Endothelial cell (in vitro differentiated cells): ENCODE results near the gene JDP2. TPM values are rescaled to one million over a fixed set of nuclear protein-coding genes. Genes with fewer than 3 reads are reported as not detected.

Experiments
- DNase-seq: peaks from one replicate; pipeline ENCODE4 v3.0.0; 2021; ENCODE audit warnings: low spot score
- H3K27ac Mint-ChIP-seq: one replicate; pipeline ENCODE4 v1.8.0; 2021; ENCODE audit warnings: mixed read lengths, inconsistent platforms; ENCODE audit not compliant: unreplicated experiment
- H3K27me3 Mint-ChIP-seq: one replicate; pipeline ENCODE4 v1.8.0; 2021; ENCODE audit warnings: mild to moderate bottlenecking, moderate library complexity, mixed read lengths, inconsistent platforms; ENCODE audit not compliant: unreplicated experiment
- H3K36me3 Mint-ChIP-seq: one replicate; pipeline ENCODE4 v1.8.0; 2021; ENCODE audit warnings: mild to moderate bottlenecking, low read depth, mixed read lengths, inconsistent platforms; ENCODE audit not compliant: unreplicated experiment
- H3K4me1 Mint-ChIP-seq: one replicate; pipeline ENCODE4 v1.8.0; 2021; ENCODE audit warnings: mild to moderate bottlenecking, mixed read lengths, inconsistent platforms; ENCODE audit not compliant: unreplicated experiment
- H3K4me3 Mint-ChIP-seq: one replicate; pipeline ENCODE4 v1.8.0; 2021; ENCODE audit warnings: mild to moderate bottlenecking, mixed read lengths, inconsistent platforms; ENCODE audit not compliant: unreplicated experiment
- H3K9me3 Mint-ChIP-seq: one replicate; pipeline ENCODE4 v1.8.0; 2021; ENCODE audit warnings: mixed read lengths, inconsistent platforms; ENCODE audit not compliant: unreplicated experiment
- total RNA-seq: library from RNA; stranded (reverse); fragmentation: NEBNext Ultra II Directional; extraction: Animal tissue kit (Norgen Biotek cat#: 25700); gene quantifications from one replicate; pipeline ENCODE4 v1.2.1, GENCODE V29; 2021; ENCODE audit not compliant: unreplicated experiment
- TF ChIP-seq, protein P1 (sequence below): fragments of 200-600 bp; sonication (generic); IDR thresholded peaks from one replicate; pipeline ENCODE4 v1.5.0; 2021; ENCODE audit warnings: antibody characterized with exemption; ENCODE audit not compliant: unreplicated experiment

JDP2 gene
- total RNA-seq, 1 donor from 2014 or later = 5.1 TPM

DNA sequence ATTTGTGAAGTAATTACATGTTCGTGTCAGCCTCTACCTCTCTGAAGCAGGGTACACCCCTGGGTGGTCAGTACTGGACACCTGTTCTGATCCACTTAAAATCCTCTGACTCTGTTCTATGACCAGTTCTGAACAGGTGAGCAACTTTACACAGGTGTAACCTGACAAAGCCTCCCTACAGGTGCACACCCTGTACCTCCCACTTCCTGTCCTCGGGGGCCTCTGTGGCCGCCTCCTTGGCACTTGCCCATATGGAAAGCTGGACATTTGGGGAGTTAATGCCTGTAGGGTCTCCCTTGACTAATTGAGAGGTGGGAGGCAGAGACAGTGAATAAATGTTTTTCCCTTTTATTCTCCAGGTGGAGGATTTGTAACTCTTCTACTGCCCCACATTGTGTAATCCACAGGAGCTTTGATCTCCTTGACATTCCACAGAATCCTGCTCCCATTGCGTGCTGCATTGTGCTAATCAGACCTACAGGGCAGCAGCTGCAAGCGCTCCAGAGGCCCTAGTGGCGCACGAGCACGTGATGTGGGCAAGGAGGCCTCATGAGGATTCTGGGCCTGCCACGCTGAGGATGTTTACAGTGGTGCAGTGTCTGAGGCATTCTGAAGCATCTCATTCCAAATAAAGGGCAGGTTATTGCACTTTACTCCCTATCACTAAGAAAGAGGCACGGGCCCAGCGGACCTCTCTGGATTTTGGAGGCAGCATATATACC lies 48.6 kb downstream of the JDP2 start:
- TF ChIP-seq, protein P1, sequence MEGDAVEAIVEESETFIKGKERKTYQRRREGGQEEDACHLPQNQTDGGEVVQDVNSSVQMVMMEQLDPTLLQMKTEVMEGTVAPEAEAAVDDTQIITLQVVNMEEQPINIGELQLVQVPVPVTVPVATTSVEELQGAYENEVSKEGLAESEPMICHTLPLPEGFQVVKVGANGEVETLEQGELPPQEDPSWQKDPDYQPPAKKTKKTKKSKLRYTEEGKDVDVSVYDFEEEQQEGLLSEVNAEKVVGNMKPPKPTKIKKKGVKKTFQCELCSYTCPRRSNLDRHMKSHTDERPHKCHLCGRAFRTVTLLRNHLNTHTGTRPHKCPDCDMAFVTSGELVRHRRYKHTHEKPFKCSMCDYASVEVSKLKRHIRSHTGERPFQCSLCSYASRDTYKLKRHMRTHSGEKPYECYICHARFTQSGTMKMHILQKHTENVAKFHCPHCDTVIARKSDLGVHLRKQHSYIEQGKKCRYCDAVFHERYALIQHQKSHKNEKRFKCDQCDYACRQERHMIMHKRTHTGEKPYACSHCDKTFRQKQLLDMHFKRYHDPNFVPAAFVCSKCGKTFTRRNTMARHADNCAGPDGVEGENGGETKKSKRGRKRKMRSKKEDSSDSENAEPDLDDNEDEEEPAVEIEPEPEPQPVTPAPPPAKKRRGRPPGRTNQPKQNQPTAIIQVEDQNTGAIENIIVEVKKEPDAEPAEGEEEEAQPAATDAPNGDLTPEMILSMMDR = no peak
- no peak for DNase-seq
- H3K36me3 Mint-ChIP-seq = no peaks in the 10 kb centered on the region
- no peak overlapping the region for H3K4me3 Mint-ChIP-seq
- H3K9me3 Mint-ChIP-seq = no peaks in the 10 kb centered on the region
- H3K4me1 Mint-ChIP-seq = peaks cover 3% of the 10 kb centered on the region
- H3K27me3 Mint-ChIP-seq = no peaks in the 10 kb centered on the region
- H3K27ac Mint-ChIP-seq = no peak overlapping the region

DNA sequence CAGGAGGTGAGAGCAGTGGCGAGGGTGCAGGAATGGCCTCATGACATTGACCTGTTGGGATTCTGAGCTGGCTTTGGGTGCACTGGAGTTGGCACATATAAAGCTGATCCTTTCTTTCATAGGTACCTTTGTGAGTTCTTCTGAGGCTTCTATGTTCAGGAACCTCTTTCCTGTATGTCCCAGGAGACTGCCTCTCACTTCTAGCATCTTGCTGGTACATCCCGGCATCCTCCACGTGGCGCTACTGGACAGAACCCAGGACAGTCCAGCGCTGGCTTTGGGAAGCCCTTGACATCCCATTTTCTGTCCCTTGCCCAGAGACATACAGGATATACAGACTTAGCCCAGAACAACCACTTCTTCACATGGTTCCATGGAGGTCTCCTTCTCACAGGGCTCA lies 50.1 kb downstream of the JDP2 start:
- TF ChIP-seq, protein P1 = no peak
- DNase-seq = no peak

DNA sequence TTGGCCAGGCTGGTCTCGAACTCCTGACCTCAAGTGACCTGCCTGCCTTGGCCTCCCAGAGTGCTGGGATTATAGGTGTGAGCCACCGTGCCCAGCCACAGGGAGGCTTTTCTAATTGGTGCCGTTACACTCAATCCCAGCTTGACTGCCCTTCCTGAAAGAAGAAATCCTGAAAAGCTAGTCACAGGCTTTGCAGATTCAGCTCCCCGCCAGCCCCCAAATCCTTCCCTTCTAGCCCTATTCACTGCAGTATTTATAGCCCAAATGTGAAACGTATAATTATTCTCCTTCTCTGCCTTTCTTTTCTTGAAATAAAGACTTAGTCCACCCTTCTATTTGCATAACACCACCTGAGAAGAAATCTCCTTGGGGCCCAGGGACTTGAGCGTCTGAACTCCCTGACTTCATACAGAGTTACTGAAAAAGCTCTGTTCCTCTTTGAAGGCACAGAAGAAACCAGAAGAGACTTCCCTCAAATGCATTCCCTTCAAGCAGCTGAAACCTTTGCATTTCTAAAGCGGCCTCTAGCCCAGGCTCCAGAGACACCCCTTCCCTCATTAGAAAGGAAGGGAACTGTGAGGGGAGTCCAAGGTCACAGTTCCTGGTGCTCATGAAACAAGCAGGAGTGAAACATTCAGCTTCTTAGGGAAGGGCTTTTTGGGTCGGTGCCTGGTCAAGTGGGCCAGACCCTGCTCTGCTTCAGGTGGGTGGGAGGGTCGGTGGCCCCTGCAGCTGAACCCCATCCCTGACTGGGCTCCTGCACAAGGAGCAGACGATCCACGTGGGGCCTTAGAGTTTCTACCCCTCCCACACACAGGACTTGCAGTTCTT lies 52.2 kb downstream of the JDP2 start:
- no peak overlapping the region for H3K4me3 Mint-ChIP-seq
- H3K27me3 Mint-ChIP-seq = no peaks in the 10 kb centered on the region
- H3K36me3 Mint-ChIP-seq = no peaks in the 10 kb centered on the region
- H3K27ac Mint-ChIP-seq = no peak overlapping the region
- H3K9me3 Mint-ChIP-seq = no peaks in the 10 kb centered on the region
- DNase-seq = no peak
- peaks cover 3% of the 10 kb centered on the region for H3K4me1 Mint-ChIP-seq
- TF ChIP-seq, protein P1 = no peak

More for the DNA sequence above, 50.1 kb downstream of the JDP2 start:
- Mint-ChIP-seq H3K4me1 (peaks cover 3% of the 10 kb centered on the region), H3K36me3 (no peaks in the 10 kb centered on the region), H3K4me3 (no peak overlapping the region), H3K9me3 (no peaks in the 10 kb centered on the region), H3K27me3 (no peaks in the 10 kb centered on the region), H3K27ac (no peak overlapping the region)

DNA sequence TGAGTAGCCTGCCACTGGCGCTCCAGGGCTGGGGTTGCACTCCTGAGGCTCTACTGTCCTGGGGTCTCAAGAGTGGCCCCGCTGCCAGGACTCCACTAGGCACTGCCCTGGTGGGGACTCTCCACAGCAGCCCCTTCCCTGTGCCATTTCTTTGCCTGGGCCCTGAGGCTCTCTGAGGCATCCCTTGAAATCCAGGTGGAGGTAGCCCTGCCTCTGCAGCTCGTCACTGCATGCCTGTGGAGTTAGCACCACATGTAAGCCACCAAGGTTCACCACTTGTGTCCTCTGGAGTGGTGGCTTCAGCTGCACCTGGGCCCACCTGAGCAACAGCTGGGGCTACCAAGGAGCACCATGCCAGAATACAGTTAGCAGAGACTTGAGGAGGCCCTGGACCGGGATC lies 54.5 kb downstream of the JDP2 start:
- H3K36me3 Mint-ChIP-seq = no peaks in the 10 kb centered on the region
- H3K4me1 Mint-ChIP-seq = peaks cover 3% of the 10 kb centered on the region
- no peaks in the 10 kb centered on the region for H3K27me3 Mint-ChIP-seq
- no peak overlapping the region for H3K4me3 Mint-ChIP-seq
- no peak for DNase-seq
- no peaks in the 10 kb centered on the region for H3K9me3 Mint-ChIP-seq
- no peak overlapping the region for H3K27ac Mint-ChIP-seq
- TF ChIP-seq, protein P1 = no peak
